Activated CD8-positive, alpha-beta memory T cell treated with anti-CD3 and anti-CD28 coated beads, Interleukin-2, amount 50 U/mL, for 1 hour (primary cell): Measurements from ENCODE around the gene HDC.

ENCODE experiments used
- DNase-seq: peaks from one replicate; pipeline ENCODE4 v3.0.0-alpha.2; 2020; ENCODE audit errors: extremely low read depth

Gene HDC

GRCh38 chr15:50227076-50227475 is 38.5 kb downstream of the HDC start:
- no peak for DNase-seq

GRCh38 chr15:50225938-50226337 is 39.6 kb downstream of the HDC start:
- DNase-seq = no peak

- DNase-seq = no peak
These were observed 40.5 kb downstream of the HDC start for GRCh38 chr15:50225057-50225456.

- no peak for DNase-seq
These were observed 40.9 kb downstream of the HDC start for GRCh38 chr15:50224606-50225005.

GRCh38 chr15:50222181-50222580 is 43.3 kb downstream of the HDC start:
- DNase-seq = no peak

GRCh38 chr15:50219820-50220219 is 45.7 kb downstream of the HDC start:
- no peak for DNase-seq

GRCh38 chr15:50218691-50219090 is 46.8 kb downstream of the HDC start:
- DNase-seq = no peak

- DNase-seq = no peak
These were observed 47.2 kb downstream of the HDC start for GRCh38 chr15:50218291-50218690.

GRCh38 chr15:50210462-50211157 is 54.9 kb downstream of the HDC start:
- no peak for DNase-seq

GRCh38 chr15:50209809-50210208 is 55.7 kb downstream of the HDC start:
- DNase-seq = no peak

- DNase-seq = no peak
These were observed 59.5 kb downstream of the HDC start for GRCh38 chr15:50206020-50206419.

GRCh38 chr15:50202003-50202402 is 63.5 kb downstream of the HDC start:
- no peak for DNase-seq

GRCh38 chr15:50192926-50193620 is 72.5 kb downstream of the HDC start:
- DNase-seq = no peak

GRCh38 chr15:50192164-50192563 is 73.4 kb downstream of the HDC start:
- DNase-seq = no peak
